Heart left ventricle (tissue), 13 donors: ENCODE results near the gene PGAP1.

Source experiments
- POLR2A ChIP-seq, 2 donors: fragments of 450-650 bp; IDR thresholded peaks; one replicate each; pipeline ENCODE4 v1.6.1; 2017; ENCODE audit warnings: antibody characterized with exemption in 2 of 2, mild to moderate bottlenecking in 2 of 2, moderate library complexity in 2 of 2
- TF ChIP-seq, protein P1 (sequence below), 12 donors: fragments of 200-600 bp; sonication (generic) in 4 of 12; IDR thresholded peaks; one replicate each; pipeline versions ENCODE4 v1.5.0 to v1.8.0; 2018 to 2022; ENCODE audit warnings: antibody characterized with exemption in 12 of 12, mild to moderate bottlenecking in 5 of 12
- donor health status: ischemic (EF 13 %, LVEDD 7.1; RV severe dilation, severe dysfunction).
- donor health status: DM: no; HTN: yes; CAD: no.
- donor health status: DM: no; HTN: no; CAD: no.
- donor health status: ischemic (EF 25% LVEDD 6.9; RV normal size, moderate dysfunction).
- donor health status: ischemic (EF 25% LVEDD 5.7; RV mildly dilated, moderate dysfunction).
- donor health status: ischemic (EF 35%, LVEDD 5.7; RV mildly dilated, moderate dysfunction).
- donor health status: nonischemic (EF 11% LVEDD 7.7; RV severe dilation, severe dysfunction).
- donor health status: DM: yes; HTN: yes; CAD: no.
- donor health status: PGD.
- donor health status: ischemic (EF 29% LVEDD 5.4; RV normal size, mild dysfunction).
- donor health status: nonischemic (EF 23%, LVEDD 6.1; RV moderate dilation, normal function).

- TF ChIP-seq, protein P1, sequence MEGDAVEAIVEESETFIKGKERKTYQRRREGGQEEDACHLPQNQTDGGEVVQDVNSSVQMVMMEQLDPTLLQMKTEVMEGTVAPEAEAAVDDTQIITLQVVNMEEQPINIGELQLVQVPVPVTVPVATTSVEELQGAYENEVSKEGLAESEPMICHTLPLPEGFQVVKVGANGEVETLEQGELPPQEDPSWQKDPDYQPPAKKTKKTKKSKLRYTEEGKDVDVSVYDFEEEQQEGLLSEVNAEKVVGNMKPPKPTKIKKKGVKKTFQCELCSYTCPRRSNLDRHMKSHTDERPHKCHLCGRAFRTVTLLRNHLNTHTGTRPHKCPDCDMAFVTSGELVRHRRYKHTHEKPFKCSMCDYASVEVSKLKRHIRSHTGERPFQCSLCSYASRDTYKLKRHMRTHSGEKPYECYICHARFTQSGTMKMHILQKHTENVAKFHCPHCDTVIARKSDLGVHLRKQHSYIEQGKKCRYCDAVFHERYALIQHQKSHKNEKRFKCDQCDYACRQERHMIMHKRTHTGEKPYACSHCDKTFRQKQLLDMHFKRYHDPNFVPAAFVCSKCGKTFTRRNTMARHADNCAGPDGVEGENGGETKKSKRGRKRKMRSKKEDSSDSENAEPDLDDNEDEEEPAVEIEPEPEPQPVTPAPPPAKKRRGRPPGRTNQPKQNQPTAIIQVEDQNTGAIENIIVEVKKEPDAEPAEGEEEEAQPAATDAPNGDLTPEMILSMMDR (IDR thresholded peaks at IDR 0.05): no peak
- TF ChIP-seq POLR2A (IDR thresholded peaks at IDR 0.05): no peak
Measured at GRCh38 chr2:196961889-196962288, 35.4 kb upstream of the PGAP1 start.
